Stimulated activated effector memory CD8-positive, alpha-beta T cell treated with anti-CD3 and anti-CD28 coated beads, Interleukin-12 subunit alpha, Interleukin-12 subunit beta, amount 100 ng/mL, for 72 hours (primary cell): ENCODE data around the gene PDPR.
"Not testable (repeated sequence)": the region's sequence is repeated elsewhere in the genome, so short reads cannot be mapped to it uniquely, and the experiment has no call there.

Source experiments
- ATAC-seq: fragments of 150-1000 bp; cut with Tn5 transposase; 2 replicates; pipeline ENCODE4 v1.10.0; 2021
- DNase-seq, 2 donors: peaks; one replicate each; pipeline ENCODE4 v3.0.0; 2021 to 2022; ENCODE audit warnings: low spot score in 2 of 2
- H3K27ac Mint-ChIP-seq: one replicate; pipeline ENCODE4 v1.8.0; 2022; ENCODE audit warnings: mild to moderate bottlenecking, mixed read lengths
- H3K36me3 Mint-ChIP-seq: one replicate; pipeline ENCODE4 v1.8.0; 2022; ENCODE audit warnings: mild to moderate bottlenecking, mixed read lengths
- H3K4me1 Mint-ChIP-seq: one replicate; pipeline ENCODE4 v1.8.0; 2022; ENCODE audit warnings: mixed read lengths
- H3K4me3 Mint-ChIP-seq: one replicate; pipeline ENCODE4 v1.8.0; 2022; ENCODE audit warnings: mild to moderate bottlenecking, mixed read lengths
- H3K9me3 Mint-ChIP-seq: one replicate; pipeline ENCODE4 v1.8.0; 2022; ENCODE audit warnings: mixed read lengths

PDPR gene

DNA sequence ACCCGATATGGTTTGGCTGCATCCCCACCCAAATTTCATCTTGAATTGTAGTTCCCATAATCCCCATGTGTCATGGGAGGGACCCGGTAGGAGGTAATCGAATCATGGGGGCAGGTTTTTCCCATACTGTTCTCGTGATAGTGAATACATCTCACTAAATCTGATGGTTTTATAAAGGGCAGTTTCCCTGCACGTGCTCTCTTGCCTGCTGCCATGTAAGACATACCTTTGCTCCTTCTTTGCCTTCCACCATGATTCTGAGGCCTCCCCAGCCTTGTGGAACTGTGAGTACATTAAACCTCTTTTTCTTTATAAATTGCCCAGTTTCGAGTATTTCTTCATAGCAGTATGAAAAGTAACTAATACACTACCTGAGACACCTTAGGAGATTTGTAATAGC lies 92.2 kb downstream of the PDPR start:
- not testable (repeated sequence) for H3K4me1 Mint-ChIP-seq, ATAC-seq, H3K4me3 Mint-ChIP-seq, H3K9me3 Mint-ChIP-seq, DNase-seq, H3K36me3 Mint-ChIP-seq
- H3K27ac Mint-ChIP-seq: peak overlapping the region; percentile 10
